Measurements from ENCODE around the gene SP140. TPM values are rescaled to one million over a fixed set of nuclear protein-coding genes. Genes with fewer than 3 reads are reported as not detected.
"Not testable (repeated sequence)": the region's sequence is repeated elsewhere in the genome, so short reads cannot be mapped to it uniquely, and the experiment has no call there.

SP140 gene
- polyA plus RNA-seq, 2 donors = 0.28 to 0.71 TPM

- H3K4me3 ChIP-seq (ENCODE audit: low read depth in 1 of 2, low read length in 2 of 2) = no peak overlapping the region
- H3K27me3 ChIP-seq (ENCODE audit: control insufficient read depth in 1 of 2, insufficient read depth in 2 of 2, low read length in 2 of 2) = no peaks in the 10 kb centered on the region
- WGBS, 2 donors = 75% methylated on average over 3 of the region's 3 CpGs
- H3K27ac ChIP-seq (ENCODE audit: low read depth in 2 of 2, low read length in 1 of 2) = no peak overlapping the region
- no peaks in the 10 kb centered on the region for H3K4me1 ChIP-seq (ENCODE audit: control insufficient read depth in 2 of 2, insufficient read depth in 2 of 2, low read length in 1 of 2)
- no peaks in the 10 kb centered on the region for H3K9me3 ChIP-seq (ENCODE audit: control insufficient read depth in 2 of 2, insufficient read depth in 1 of 2, low read depth in 1 of 2, low read length in 1 of 2)
- H3K36me3 ChIP-seq (ENCODE audit: control insufficient read depth in 2 of 2, insufficient read depth in 2 of 2, low read length in 1 of 2) = no peaks in the 10 kb centered on the region
Measured at GRCh38 chr2:230246206-230246605, 20.7 kb downstream of the SP140 start.

- no peak overlapping the region for H3K4me3 ChIP-seq (ENCODE audit: low read depth in 1 of 2, low read length in 2 of 2)
- H3K27me3 ChIP-seq (ENCODE audit: control insufficient read depth in 1 of 2, insufficient read depth in 2 of 2, low read length in 2 of 2) = no peaks in the 10 kb centered on the region
- 85 to 92% methylated on average over 2 of the region's 2 CpGs for WGBS, 2 donors
- H3K27ac ChIP-seq (ENCODE audit: low read depth in 2 of 2, low read length in 1 of 2) = no peak overlapping the region
- no peaks in the 10 kb centered on the region for H3K4me1 ChIP-seq (ENCODE audit: control insufficient read depth in 2 of 2, insufficient read depth in 2 of 2, low read length in 1 of 2)
- no peaks in the 10 kb centered on the region for H3K36me3 ChIP-seq (ENCODE audit: control insufficient read depth in 2 of 2, insufficient read depth in 2 of 2, low read length in 1 of 2)
- no peaks in the 10 kb centered on the region for H3K9me3 ChIP-seq (ENCODE audit: control insufficient read depth in 2 of 2, insufficient read depth in 1 of 2, low read depth in 1 of 2, low read length in 1 of 2)
Measured at GRCh38 chr2:230250231-230250630, 24.7 kb downstream of the SP140 start.

- H3K27me3 ChIP-seq (ENCODE audit: control insufficient read depth in 1 of 2, insufficient read depth in 2 of 2, low read length in 2 of 2) = no peaks in the 10 kb centered on the region
- H3K36me3 ChIP-seq (ENCODE audit: control insufficient read depth in 2 of 2, insufficient read depth in 2 of 2, low read length in 1 of 2) = no peaks in the 10 kb centered on the region
- WGBS, 2 donors = 81 to 87% methylated on average over 4 of the region's 4 CpGs
- H3K4me3 ChIP-seq (ENCODE audit: low read depth in 1 of 2, low read length in 2 of 2) = no peak overlapping the region
- H3K4me1 ChIP-seq (ENCODE audit: control insufficient read depth in 2 of 2, insufficient read depth in 2 of 2, low read length in 1 of 2) = no peaks in the 10 kb centered on the region
- H3K9me3 ChIP-seq (ENCODE audit: control insufficient read depth in 2 of 2, insufficient read depth in 1 of 2, low read depth in 1 of 2, low read length in 1 of 2) = no peaks in the 10 kb centered on the region
- H3K27ac ChIP-seq (ENCODE audit: low read depth in 2 of 2, low read length in 1 of 2) = no peak overlapping the region
Measured at GRCh38 chr2:230254152-230254881, 28.8 kb downstream of the SP140 start.

GRCh38 chr2:230256733-230257332 lies 31.3 kb downstream of the SP140 start:
- WGBS, 2 donors = 76 to 86% methylated on average over 3 of the region's 3 CpGs
- Histone ChIP-seq H3K27ac (ENCODE audit: low read depth in 2 of 2, low read length in 1 of 2) (no peak overlapping the region), H3K27me3 (ENCODE audit: control insufficient read depth in 1 of 2, insufficient read depth in 2 of 2, low read length in 2 of 2) (no peaks in the 10 kb centered on the region), H3K36me3 (ENCODE audit: control insufficient read depth in 2 of 2, insufficient read depth in 2 of 2, low read length in 1 of 2) (no peaks in the 10 kb centered on the region), H3K4me1 (ENCODE audit: control insufficient read depth in 2 of 2, insufficient read depth in 2 of 2, low read length in 1 of 2) (no peaks in the 10 kb centered on the region), H3K4me3 (ENCODE audit: low read depth in 1 of 2, low read length in 2 of 2) (no peak overlapping the region), H3K9me3 (ENCODE audit: control insufficient read depth in 2 of 2, insufficient read depth in 1 of 2, low read depth in 1 of 2, low read length in 1 of 2) (no peaks in the 10 kb centered on the region)

GRCh38 chr2:230258483-230258882 lies 32.9 kb downstream of the SP140 start:
- H3K4me3 ChIP-seq (ENCODE audit: low read depth in 1 of 2, low read length in 2 of 2) = no peak overlapping the region
- WGBS, 2 donors = 64 to 65% methylated on average over 4 of the region's 4 CpGs

GRCh38 chr2:230262246-230262645 lies 36.7 kb downstream of the SP140 start:
- no peak overlapping the region for H3K27ac ChIP-seq (ENCODE audit: low read depth in 2 of 2, low read length in 1 of 2)
- WGBS, 2 donors = 72 to 80% methylated on average over 5 of the region's 5 CpGs
- H3K4me1 ChIP-seq (ENCODE audit: control insufficient read depth in 2 of 2, insufficient read depth in 2 of 2, low read length in 1 of 2) = peaks cover 2 to 3% of the 10 kb centered on the region in 2 donors
- no peaks in the 10 kb centered on the region for H3K36me3 ChIP-seq (ENCODE audit: control insufficient read depth in 2 of 2, insufficient read depth in 2 of 2, low read length in 1 of 2)
- H3K4me3 ChIP-seq (ENCODE audit: low read depth in 1 of 2, low read length in 2 of 2) = no peak overlapping the region
- H3K9me3 ChIP-seq (ENCODE audit: control insufficient read depth in 2 of 2, insufficient read depth in 1 of 2, low read depth in 1 of 2, low read length in 1 of 2) = no peaks in the 10 kb centered on the region
- H3K27me3 ChIP-seq (ENCODE audit: control insufficient read depth in 1 of 2, insufficient read depth in 2 of 2, low read length in 2 of 2) = no peaks in the 10 kb centered on the region

More at GRCh38 chr2:230258483-230258882, 32.9 kb downstream of the SP140 start:
- H3K9me3 ChIP-seq (ENCODE audit: control insufficient read depth in 2 of 2, insufficient read depth in 1 of 2, low read depth in 1 of 2, low read length in 1 of 2) = no peaks in the 10 kb centered on the region
- H3K27me3 ChIP-seq (ENCODE audit: control insufficient read depth in 1 of 2, insufficient read depth in 2 of 2, low read length in 2 of 2) = no peaks in the 10 kb centered on the region
- H3K36me3 ChIP-seq (ENCODE audit: control insufficient read depth in 2 of 2, insufficient read depth in 2 of 2, low read length in 1 of 2) = no peaks in the 10 kb centered on the region
- H3K4me1 ChIP-seq (ENCODE audit: control insufficient read depth in 2 of 2, insufficient read depth in 2 of 2, low read length in 1 of 2) = no peaks in the 10 kb centered on the region
- no peak overlapping the region for H3K27ac ChIP-seq (ENCODE audit: low read depth in 2 of 2, low read length in 1 of 2)

GRCh38 chr2:230264945-230265344 lies 39.4 kb downstream of the SP140 start:
- not testable (repeated sequence) for H3K36me3 ChIP-seq (ENCODE audit: control insufficient read depth in 2 of 2, insufficient read depth in 2 of 2, low read length in 1 of 2); H3K27me3 ChIP-seq (ENCODE audit: control insufficient read depth in 1 of 2, insufficient read depth in 2 of 2, low read length in 2 of 2); H3K27ac ChIP-seq (ENCODE audit: low read depth in 2 of 2, low read length in 1 of 2); H3K9me3 ChIP-seq (ENCODE audit: control insufficient read depth in 2 of 2, insufficient read depth in 1 of 2, low read depth in 1 of 2, low read length in 1 of 2); H3K4me1 ChIP-seq (ENCODE audit: control insufficient read depth in 2 of 2, insufficient read depth in 2 of 2, low read length in 1 of 2); H3K4me3 ChIP-seq (ENCODE audit: low read depth in 1 of 2, low read length in 2 of 2)
- 51% methylated on average over 4 of the region's 4 CpGs for WGBS, 2 donors

GRCh38 chr2:230266638-230267037 lies 41.1 kb downstream of the SP140 start:
- WGBS, 2 donors = 86 to 90% methylated on average over 4 of the region's 4 CpGs
- H3K27me3 ChIP-seq (ENCODE audit: control insufficient read depth in 1 of 2, insufficient read depth in 2 of 2, low read length in 2 of 2) = no peaks in the 10 kb centered on the region
- no peaks in the 10 kb centered on the region for H3K36me3 ChIP-seq (ENCODE audit: control insufficient read depth in 2 of 2, insufficient read depth in 2 of 2, low read length in 1 of 2)
- H3K4me3 ChIP-seq (ENCODE audit: low read depth in 1 of 2, low read length in 2 of 2) = no peak overlapping the region
- H3K4me1 ChIP-seq (ENCODE audit: control insufficient read depth in 2 of 2, insufficient read depth in 2 of 2, low read length in 1 of 2) = peaks cover 2 to 3% of the 10 kb centered on the region in 2 donors
- H3K9me3 ChIP-seq (ENCODE audit: control insufficient read depth in 2 of 2, insufficient read depth in 1 of 2, low read depth in 1 of 2, low read length in 1 of 2) = no peaks in the 10 kb centered on the region
- no peak overlapping the region for H3K27ac ChIP-seq (ENCODE audit: low read depth in 2 of 2, low read length in 1 of 2)

GRCh38 chr2:230267059-230267458 lies 41.5 kb downstream of the SP140 start:
- Histone ChIP-seq H3K27me3 (ENCODE audit: control insufficient read depth in 1 of 2, insufficient read depth in 2 of 2, low read length in 2 of 2) (no peaks in the 10 kb centered on the region), H3K27ac (ENCODE audit: low read depth in 2 of 2, low read length in 1 of 2) (no peak overlapping the region), H3K4me1 (ENCODE audit: control insufficient read depth in 2 of 2, insufficient read depth in 2 of 2, low read length in 1 of 2) (peaks cover 2 to 3% of the 10 kb centered on the region in 2 donors), H3K9me3 (ENCODE audit: control insufficient read depth in 2 of 2, insufficient read depth in 1 of 2, low read depth in 1 of 2, low read length in 1 of 2) (no peaks in the 10 kb centered on the region), H3K4me3 (ENCODE audit: low read depth in 1 of 2, low read length in 2 of 2) (no peak overlapping the region), H3K36me3 (ENCODE audit: control insufficient read depth in 2 of 2, insufficient read depth in 2 of 2, low read length in 1 of 2) (no peaks in the 10 kb centered on the region)
- WGBS, 2 donors = 86 to 97% methylated on average over 1 of the region's 1 CpG

- Histone ChIP-seq H3K9me3 (ENCODE audit: control insufficient read depth in 2 of 2, insufficient read depth in 1 of 2, low read depth in 1 of 2, low read length in 1 of 2) (no peaks in the 10 kb centered on the region), H3K36me3 (ENCODE audit: control insufficient read depth in 2 of 2, insufficient read depth in 2 of 2, low read length in 1 of 2) (no peaks in the 10 kb centered on the region), H3K4me3 (ENCODE audit: low read depth in 1 of 2, low read length in 2 of 2) (no peak overlapping the region), H3K27ac (ENCODE audit: low read depth in 2 of 2, low read length in 1 of 2) (no peak overlapping the region), H3K4me1 (ENCODE audit: control insufficient read depth in 2 of 2, insufficient read depth in 2 of 2, low read length in 1 of 2) (peaks cover 2 to 3% of the 10 kb centered on the region in 2 donors), H3K27me3 (ENCODE audit: control insufficient read depth in 1 of 2, insufficient read depth in 2 of 2, low read length in 2 of 2) (no peaks in the 10 kb centered on the region)
- 73 to 76% methylated on average over 3 of the region's 3 CpGs for whole genome bisulfite sequencing, 2 donors
Measured at GRCh38 chr2:230267556-230267955, 42.0 kb downstream of the SP140 start.

All from esophagus (tissue), 2 donors.